Neuronal stem cell (in vitro differentiated cells): ENCODE measurements around the gene NTPCR.
A peak's percentile ranks its signal among the peaks of the same experiment; 100 is the strongest.

Experiments used
- DNase-seq: peaks from one replicate; pipeline ENCODE4 v3.0.0-alpha.2; 2013; ENCODE audit warnings: low spot score
- H2AFZ ChIP-seq: one replicate; pipeline ENCODE4 v1.6.1; 2013; ENCODE audit warnings: mild to moderate bottlenecking, low read length, inconsistent platforms
- H2AK5ac ChIP-seq: 2 replicates; pipeline ENCODE4 v1.6.1; 2013; ENCODE audit warnings: low read depth, mild to moderate bottlenecking, inconsistent platforms, low read length, moderate library complexity, mixed read lengths
- H2BK120ac ChIP-seq: 2 replicates; pipeline ENCODE4 v1.6.1; 2013; ENCODE audit warnings: low read depth, mild to moderate bottlenecking, inconsistent platforms, low read length, moderate library complexity, mixed read lengths
- H2BK12ac ChIP-seq: one replicate; pipeline ENCODE4 v1.6.1; 2013; ENCODE audit warnings: low read length, inconsistent platforms
- H2BK15ac ChIP-seq: 2 replicates; pipeline ENCODE4 v1.6.1; 2013; ENCODE audit warnings: mild to moderate bottlenecking, low read length, inconsistent platforms, mixed read lengths
- H2BK5ac ChIP-seq: one replicate; pipeline ENCODE4 v1.6.1; 2013; ENCODE audit warnings: inconsistent platforms, mild to moderate bottlenecking, low read length, moderate library complexity
- H3K14ac ChIP-seq: one replicate; pipeline ENCODE4 v1.6.1; 2013; ENCODE audit warnings: low read length, inconsistent platforms
- H3K18ac ChIP-seq: 2 replicates; pipeline ENCODE4 v1.6.1; 2013; ENCODE audit warnings: low read length, inconsistent platforms
- H3K23ac ChIP-seq: 2 replicates; pipeline ENCODE4 v1.6.1; 2013; ENCODE audit warnings: low read depth, mild to moderate bottlenecking, mixed read lengths, low read length, inconsistent platforms; ENCODE audit not compliant: poor library complexity
- H3K27ac ChIP-seq: replicated peaks from 3 replicates; pipeline ENCODE4 v1.5.1; 2013; ENCODE audit warnings: low read length, inconsistent platforms
- H3K27me3 ChIP-seq, 3 experiments: 2 replicates each; pipeline ENCODE4 v1.6.1; 2013; ENCODE audit warnings: low read length in 3 of 3, mild to moderate bottlenecking in 2 of 3, inconsistent platforms in 1 of 3, low read depth in 1 of 3, mixed read lengths in 1 of 3, moderate library complexity in 1 of 3; ENCODE audit not compliant: control insufficient read depth in 3 of 3, insufficient read depth in 3 of 3
- H3K36me3 ChIP-seq, 2 donors: replicated peaks in 1 of 2; 2 replicates each; pipeline ENCODE4 v1.6.1; 2013; ENCODE audit warnings: low read length in 2 of 2; ENCODE audit not compliant: control insufficient read depth in 2 of 2, insufficient read depth in 2 of 2
- H3K4ac ChIP-seq: 2 replicates; pipeline ENCODE4 v1.6.1; 2013; ENCODE audit warnings: inconsistent platforms, mild to moderate bottlenecking, low read length, moderate library complexity
- H3K4me1 ChIP-seq, 2 donors: 1 replicate in 1 of 2; 2 replicates in 1 of 2; pipeline ENCODE4 v1.6.1; 2013; ENCODE audit warnings: low read length in 2 of 2, low read depth in 1 of 2; ENCODE audit not compliant: control insufficient read depth in 2 of 2, insufficient read depth in 1 of 2
- H3K4me2 ChIP-seq: one replicate; pipeline ENCODE4 v1.6.1; 2013; ENCODE audit warnings: mild to moderate bottlenecking, low read length, inconsistent platforms; ENCODE audit not compliant: insufficient read depth, poor library complexity, severe bottlenecking
- H3K4me3 ChIP-seq, 2 donors: 2 replicates each; pipeline ENCODE4 v1.5.1; 2013; ENCODE audit warnings: low read length in 2 of 2, mild to moderate bottlenecking in 2 of 2, inconsistent platforms in 1 of 2, moderate library complexity in 1 of 2
- H3K79me1 ChIP-seq: one replicate; pipeline ENCODE4 v1.6.1; 2013; ENCODE audit warnings: low read depth, mild to moderate bottlenecking, inconsistent platforms, low read length, moderate library complexity
- H3K9ac ChIP-seq: one replicate; pipeline ENCODE4 v1.6.1; 2013; ENCODE audit warnings: mild to moderate bottlenecking, low read depth, low read length, inconsistent platforms; ENCODE audit not compliant: poor library complexity
- H3K9me3 ChIP-seq, 2 donors: replicated peaks in 1 of 2; 2 replicates each; pipeline versions ENCODE3 to v1.6.1; 2013; ENCODE audit warnings: low read length in 2 of 2, mild to moderate bottlenecking in 2 of 2, inconsistent platforms in 1 of 2, low read depth in 1 of 2, mixed read lengths in 1 of 2, moderate library complexity in 1 of 2; ENCODE audit not compliant: control insufficient read depth in 2 of 2, insufficient read depth in 1 of 2
- H4K8ac ChIP-seq: one replicate; pipeline ENCODE4 v1.6.1; 2013; ENCODE audit warnings: low read depth, mild to moderate bottlenecking, inconsistent platforms, low read length, moderate library complexity
- H4K91ac ChIP-seq: one replicate; pipeline ENCODE4 v1.6.1; 2013; ENCODE audit warnings: low read length, low read depth, mild to moderate bottlenecking, inconsistent platforms; ENCODE audit not compliant: poor library complexity
- whole genome bisulfite sequencing, 2 donors: extraction: QIAGEN DNeasy Blood & Tissue Kit; methylation state at CpG; one replicate each; pipeline ENCODE4 v1.1.7; 2013; ENCODE audit warnings: missing lambda C conversion rate in 2 of 2, mixed read lengths in 1 of 2; ENCODE audit not compliant: insufficient read length in 2 of 2, insufficient replicate concordance in 1 of 2; ENCODE audit errors: extremely low coverage in 2 of 2; 5-methylcytosine and 5-hydroxymethylcytosine counted together

The NTPCR gene

GRCh38 chr1:232939748-232940147, 10.7 kb upstream of the NTPCR start:
- Histone ChIP-seq H2BK120ac (no peak overlapping the region), H4K8ac (no peak overlapping the region), H3K9me3 (no peaks in the 10 kb centered on the region), H2BK12ac (no peak overlapping the region), H3K4me3 (no peak overlapping the region), H3K79me1 (no peaks in the 10 kb centered on the region), H2AK5ac (no peak overlapping the region), H3K4me2 (no peak overlapping the region), H3K4ac (no peak overlapping the region), H3K9ac (no peak overlapping the region), H3K36me3 (no peaks in the 10 kb centered on the region), H3K18ac (no peak overlapping the region), H2BK15ac (no peak overlapping the region), H3K23ac (no peak overlapping the region), H3K14ac (no peak overlapping the region), H3K27ac (no peak overlapping the region), H3K27me3 (no peaks in the 10 kb centered on the region), H4K91ac (no peak overlapping the region), H2BK5ac (no peak overlapping the region), H3K4me1 (peaks cover 1 to 4% of the 10 kb centered on the region in 2 donors), H2AFZ (no peak overlapping the region)
- no peak for DNase-seq
- no CpG with 5 or more reads among the region's 2 CpGs for whole genome bisulfite sequencing, 2 donors

- H2AFZ ChIP-seq, result no peak overlapping the region
- H3K9ac ChIP-seq, result no peak overlapping the region
- no peak overlapping the region for H2BK5ac ChIP-seq
- H3K18ac ChIP-seq, result no peak overlapping the region
- no peak overlapping the region for H2BK12ac ChIP-seq
- H4K8ac ChIP-seq, result no peak overlapping the region
- no peaks in the 10 kb centered on the region for H3K79me1 ChIP-seq
- DNase-seq, result no peak
- no peak overlapping the region for H3K23ac ChIP-seq
- H3K9me3 ChIP-seq, result no peaks in the 10 kb centered on the region
- H3K4me3 ChIP-seq, result no peak overlapping the region
- no peaks in the 10 kb centered on the region for H3K36me3 ChIP-seq
- H3K14ac ChIP-seq, result no peak overlapping the region
- peaks cover 1 to 4% of the 10 kb centered on the region in 2 donors for H3K4me1 ChIP-seq
- no peaks in the 10 kb centered on the region for H3K27me3 ChIP-seq
- no peak overlapping the region for H2BK15ac ChIP-seq
- H2BK120ac ChIP-seq, result no peak overlapping the region
- H3K27ac ChIP-seq, result no peak overlapping the region
- no CpG with 5 or more reads among the region's 1 CpG for WGBS, 2 donors
- H3K4me2 ChIP-seq, result no peak overlapping the region
- H2AK5ac ChIP-seq, result no peak overlapping the region
- H4K91ac ChIP-seq, result no peak overlapping the region
- no peak overlapping the region for H3K4ac ChIP-seq
Observed at GRCh38 chr1:232940262-232940661, 10.1 kb upstream of the NTPCR start.

GRCh38 chr1:232942413-232943294, 7.8 kb upstream of the NTPCR start:
- Histone ChIP-seq H3K27me3 (no peaks in the 10 kb centered on the region), H3K36me3 (no peaks in the 10 kb centered on the region), H3K23ac (no peak overlapping the region), H3K4me2 (no peak overlapping the region), H2BK15ac (no peak overlapping the region), H3K18ac (no peak overlapping the region), H2AFZ (peak overlapping the region; percentile 42), H3K9ac (no peak overlapping the region), H3K27ac (no peak overlapping the region), H3K4me3 (no peak overlapping the region), H3K14ac (no peak overlapping the region), H3K9me3 (no peaks in the 10 kb centered on the region), H2AK5ac (no peak overlapping the region), H3K4ac (no peak overlapping the region), H4K8ac (no peak overlapping the region), H3K79me1 (no peaks in the 10 kb centered on the region), H2BK12ac (no peak overlapping the region), H4K91ac (no peak overlapping the region), H3K4me1 (peaks cover 1 to 4% of the 10 kb centered on the region in 2 donors), H2BK5ac (no peak overlapping the region), H2BK120ac (no peak overlapping the region)
- no CpG with 5 or more reads among the region's 8 CpGs for WGBS, 2 donors
- DNase-seq, result no peak

- Histone ChIP-seq H2BK120ac (no peak overlapping the region), H3K27me3 (no peaks in the 10 kb centered on the region), H2BK5ac (no peak overlapping the region), H4K8ac (no peak overlapping the region), H3K23ac (no peak overlapping the region), H3K9ac (no peak overlapping the region), H2BK12ac (no peak overlapping the region), H2BK15ac (no peak overlapping the region), H3K79me1 (no peaks in the 10 kb centered on the region), H3K14ac (no peak overlapping the region), H4K91ac (no peak overlapping the region), H3K4me2 (no peak overlapping the region), H3K27ac (no peak overlapping the region), H3K4me3 (no peak overlapping the region), H2AK5ac (no peak overlapping the region), H3K36me3 (no peaks in the 10 kb centered on the region), H3K18ac (no peak overlapping the region), H3K9me3 (no peaks in the 10 kb centered on the region), H3K4me1 (peaks cover 1 to 4% of the 10 kb centered on the region in 2 donors), H2AFZ (no peak overlapping the region), H3K4ac (no peak overlapping the region)
- DNase-seq, result no peak
- WGBS, 2 donors, result no CpG with 5 or more reads among the region's 9 CpGs
Observed at GRCh38 chr1:232943679-232944252, 6.6 kb upstream of the NTPCR start.
